Lower lobe of right lung (tissue), 2 donors: ENCODE results near the gene POLK. TPM values are rescaled to one million over a fixed set of nuclear protein-coding genes. Genes with fewer than 3 reads are reported as not detected.

Source experiments
- ATAC-seq, 2 donors: fragments of 200-7000 bp; cut with Tn5 transposase; one replicate each; pipeline ENCODE4 v1.9.1; 2020 to 2022; ENCODE audit warnings: mild to moderate bottlenecking in 2 of 2, moderate library complexity in 2 of 2
- DNase-seq: peaks from one replicate; pipeline ENCODE4 v3.0.0-alpha.2; 2020
- H3K27ac ChIP-seq: fragments of 200-600 bp; one replicate; pipeline ENCODE4 v1.8.0; 2022
- H3K27me3 ChIP-seq: fragments of 200-600 bp; one replicate; pipeline ENCODE4 v1.8.0; 2022; ENCODE audit warnings: low read depth
- H3K36me3 ChIP-seq: fragments of 200-600 bp; one replicate; pipeline ENCODE4 v1.8.0; 2022; ENCODE audit warnings: mild to moderate bottlenecking
- H3K4me1 ChIP-seq: fragments of 200-600 bp; one replicate; pipeline ENCODE4 v1.8.0; 2022
- H3K4me3 ChIP-seq: fragments of 200-600 bp; one replicate; pipeline ENCODE4 v1.8.0; 2022; ENCODE audit warnings: mild to moderate bottlenecking
- H3K9me3 ChIP-seq: fragments of 200-600 bp; one replicate; pipeline ENCODE4 v1.8.0; 2022
- intact Hi-C: fragments of 100-400 bp; cut with DNase I; formaldehyde crosslinking; loops from one replicate; pipeline ENCODE4 v1.11.0; 2022
- total RNA-seq: library from RNA; stranded (reverse); fragmentation: NEBNext Ultra II Directional; extraction: Animal tissue kit (Norgen Biotek cat#: 25700); gene quantifications from one replicate; pipeline ENCODE4 v1.2.1, GENCODE V29; 2021
- TF ChIP-seq, protein P1 (sequence below): fragments of 200-600 bp; IDR thresholded peaks from one replicate; pipeline ENCODE4 v1.8.0; 2022; ENCODE audit warnings: antibody characterized with exemption, mild to moderate bottlenecking
- donor health status: DM: no; HTN: yes; CAD: no; lungs with severe emphysema.

POLK gene
- total RNA-seq, 1 donor from 2014 or later = 39.6 TPM

DNA sequence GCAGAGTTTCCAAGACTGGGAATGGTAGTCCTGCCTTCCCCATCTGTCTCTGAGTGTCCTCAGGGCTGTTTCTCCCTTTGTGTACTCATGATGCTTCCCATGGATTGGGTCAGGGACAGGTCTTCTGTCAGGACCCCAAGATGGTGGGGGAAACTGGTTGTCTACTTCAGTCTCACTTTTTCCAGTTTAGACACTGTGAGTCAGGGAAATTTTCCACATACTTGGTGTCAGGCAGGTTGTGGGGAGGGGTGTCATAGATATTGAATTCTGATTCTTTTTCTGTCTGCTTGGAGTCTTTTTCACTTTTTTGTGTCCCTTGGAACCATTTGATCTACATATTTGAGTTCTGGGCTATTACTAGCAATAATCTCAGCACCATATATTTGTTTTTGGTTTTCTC, 10.3 kb downstream of the POLK start:
- no peak overlapping the region for H3K27ac ChIP-seq
- TF ChIP-seq, protein P1, sequence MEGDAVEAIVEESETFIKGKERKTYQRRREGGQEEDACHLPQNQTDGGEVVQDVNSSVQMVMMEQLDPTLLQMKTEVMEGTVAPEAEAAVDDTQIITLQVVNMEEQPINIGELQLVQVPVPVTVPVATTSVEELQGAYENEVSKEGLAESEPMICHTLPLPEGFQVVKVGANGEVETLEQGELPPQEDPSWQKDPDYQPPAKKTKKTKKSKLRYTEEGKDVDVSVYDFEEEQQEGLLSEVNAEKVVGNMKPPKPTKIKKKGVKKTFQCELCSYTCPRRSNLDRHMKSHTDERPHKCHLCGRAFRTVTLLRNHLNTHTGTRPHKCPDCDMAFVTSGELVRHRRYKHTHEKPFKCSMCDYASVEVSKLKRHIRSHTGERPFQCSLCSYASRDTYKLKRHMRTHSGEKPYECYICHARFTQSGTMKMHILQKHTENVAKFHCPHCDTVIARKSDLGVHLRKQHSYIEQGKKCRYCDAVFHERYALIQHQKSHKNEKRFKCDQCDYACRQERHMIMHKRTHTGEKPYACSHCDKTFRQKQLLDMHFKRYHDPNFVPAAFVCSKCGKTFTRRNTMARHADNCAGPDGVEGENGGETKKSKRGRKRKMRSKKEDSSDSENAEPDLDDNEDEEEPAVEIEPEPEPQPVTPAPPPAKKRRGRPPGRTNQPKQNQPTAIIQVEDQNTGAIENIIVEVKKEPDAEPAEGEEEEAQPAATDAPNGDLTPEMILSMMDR = no peak
- peaks cover 5% of the 10 kb centered on the region for H3K4me1 ChIP-seq
- intact Hi-C loops = no loop called here
- H3K36me3 ChIP-seq = no peaks in the 10 kb centered on the region
- ATAC-seq (no peak), DNase-seq (no peak)
- peaks cover 22% of the 10 kb centered on the region for H3K9me3 ChIP-seq
- no peak overlapping the region for H3K4me3 ChIP-seq
- H3K27me3 ChIP-seq = no peaks in the 10 kb centered on the region

DNA sequence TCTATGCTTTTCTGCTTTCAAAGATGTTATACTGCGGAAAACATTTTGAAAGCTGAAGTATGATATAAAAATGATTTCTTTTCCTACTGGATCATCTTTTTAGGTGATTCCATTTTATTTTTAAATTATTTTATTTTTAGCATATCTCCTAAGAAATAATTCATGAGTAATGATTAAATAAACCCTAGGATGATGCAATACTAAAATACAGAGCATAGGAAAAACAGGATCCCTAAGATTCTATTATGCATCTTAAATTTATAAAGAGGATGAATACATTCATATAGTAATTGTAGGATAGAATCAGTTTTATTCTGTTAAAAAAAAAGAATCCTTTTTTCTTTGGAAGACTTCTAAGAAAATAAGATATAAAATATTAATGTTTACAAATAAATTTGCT, 10.9 kb downstream of the POLK start:
- ATAC-seq (no peak), DNase-seq (no peak)
- TF ChIP-seq, protein P1 = no peak
- peaks cover 5% of the 10 kb centered on the region for H3K4me1 ChIP-seq
- H3K9me3 ChIP-seq = peaks cover 22% of the 10 kb centered on the region
- intact Hi-C loops = no loop called here
- no peak overlapping the region for H3K27ac ChIP-seq
- H3K4me3 ChIP-seq = no peak overlapping the region
- no peaks in the 10 kb centered on the region for H3K36me3 ChIP-seq
- H3K27me3 ChIP-seq = no peaks in the 10 kb centered on the region

DNA sequence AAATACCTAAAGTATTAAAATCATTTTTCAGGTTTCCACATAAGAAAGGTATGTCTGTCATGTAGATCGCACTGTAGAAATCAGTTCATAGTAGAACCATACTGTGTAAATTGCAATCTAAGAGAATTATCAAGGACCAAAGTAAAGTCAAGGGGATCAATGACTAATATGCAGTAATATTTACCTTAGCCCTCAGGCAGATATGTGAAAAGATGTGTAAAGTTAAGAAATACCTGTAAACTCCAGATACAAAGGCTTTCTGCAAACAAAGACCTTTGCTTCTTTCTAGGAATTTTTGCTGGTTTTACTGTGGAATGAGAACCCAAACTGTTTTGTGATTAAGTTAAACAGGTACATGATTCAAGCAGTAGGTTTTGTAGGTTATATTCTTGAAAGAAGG, 11.6 kb downstream of the POLK start:
- Histone ChIP-seq H3K27ac (no peak overlapping the region), H3K36me3 (no peaks in the 10 kb centered on the region), H3K27me3 (no peaks in the 10 kb centered on the region), H3K9me3 (peaks cover 22% of the 10 kb centered on the region), H3K4me3 (no peak overlapping the region), H3K4me1 (peaks cover 5% of the 10 kb centered on the region)
- TF ChIP-seq, protein P1 = no peak
- intact Hi-C loops = no loop called here
- DNase-seq (no peak), ATAC-seq (no peak)

DNA sequence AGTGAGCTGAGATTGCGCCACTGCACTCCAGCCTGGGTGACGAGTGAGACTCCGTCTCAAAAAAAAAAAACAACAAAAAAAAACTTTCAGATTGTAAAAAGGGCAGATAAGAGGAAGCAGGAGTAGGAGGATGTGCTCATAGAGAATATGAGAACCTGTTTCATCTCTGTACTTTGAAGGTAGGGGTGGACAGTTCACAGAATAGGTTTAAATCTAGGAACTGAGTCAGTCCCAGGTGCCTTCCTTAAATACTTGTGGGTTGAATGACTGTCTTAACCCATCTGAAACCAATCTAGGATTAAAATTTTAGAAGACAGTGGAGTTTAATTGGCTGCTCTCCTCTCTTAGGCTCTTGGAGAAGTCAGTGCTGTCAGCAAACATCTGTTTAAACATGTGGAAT, 12.4 kb downstream of the POLK start:
- intact Hi-C loops = no loop called here
- H3K27ac ChIP-seq = no peak overlapping the region
- H3K9me3 ChIP-seq = peaks cover 22% of the 10 kb centered on the region
- peaks cover 5% of the 10 kb centered on the region for H3K4me1 ChIP-seq
- H3K36me3 ChIP-seq = no peaks in the 10 kb centered on the region
- TF ChIP-seq, protein P1 = no peak
- H3K4me3 ChIP-seq = no peak overlapping the region
- no peaks in the 10 kb centered on the region for H3K27me3 ChIP-seq
- ATAC-seq = peak in 1 of 2 donors; percentile 42
- no peak for DNase-seq

DNA sequence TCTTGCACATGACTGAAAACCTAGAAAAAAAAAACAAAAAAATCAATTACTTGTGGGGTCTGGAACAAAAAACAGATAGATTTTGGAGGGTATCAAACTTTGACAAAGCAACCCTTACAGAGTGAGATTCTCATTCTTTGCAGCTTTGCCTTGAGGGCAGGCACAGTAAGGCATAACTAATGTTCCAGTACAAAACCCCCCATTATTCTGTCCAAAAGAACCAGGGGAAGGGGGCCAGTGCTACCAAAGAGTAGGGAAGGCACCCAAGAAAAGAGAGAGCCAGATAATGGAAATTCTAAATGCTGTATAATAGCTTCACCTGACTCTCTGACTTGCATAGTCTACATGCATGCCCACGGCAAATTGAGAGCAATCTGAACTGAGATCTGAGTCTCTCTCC, 12.9 kb downstream of the POLK start:
- ATAC-seq = no peak
- Histone ChIP-seq H3K4me3 (no peak overlapping the region), H3K4me1 (peaks cover 5% of the 10 kb centered on the region), H3K27me3 (no peaks in the 10 kb centered on the region), H3K27ac (no peak overlapping the region), H3K36me3 (no peaks in the 10 kb centered on the region), H3K9me3 (peaks cover 22% of the 10 kb centered on the region)
- TF ChIP-seq, protein P1 = no peak
- DNase-seq = no peak
- intact Hi-C loops = no loop called here

DNA sequence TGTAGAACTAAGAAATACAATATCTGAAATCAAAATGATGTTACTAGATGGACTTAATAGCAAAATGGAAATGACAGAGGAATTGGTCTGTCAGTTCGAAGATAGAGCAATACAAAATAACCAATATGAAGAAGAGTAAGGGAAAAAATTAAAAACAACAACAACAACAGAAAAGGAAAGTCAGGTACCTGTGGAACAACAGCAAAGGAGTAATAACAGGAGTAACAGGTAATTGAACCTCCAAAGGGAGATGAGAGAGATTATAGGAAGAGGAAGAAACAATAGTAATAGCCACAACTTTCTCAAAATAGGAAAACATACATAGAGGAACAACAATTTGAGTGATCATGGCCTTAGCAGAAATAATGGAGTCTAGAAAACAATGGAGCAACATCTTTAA, 13.7 kb downstream of the POLK start:
- ATAC-seq (no peak), DNase-seq (no peak)
- peaks cover 21% of the 10 kb centered on the region for H3K9me3 ChIP-seq
- TF ChIP-seq, protein P1 = no peak
- peaks cover 5% of the 10 kb centered on the region for H3K4me1 ChIP-seq
- H3K27me3 ChIP-seq = no peaks in the 10 kb centered on the region
- no peaks in the 10 kb centered on the region for H3K36me3 ChIP-seq
- H3K4me3 ChIP-seq = no peak overlapping the region
- no peak overlapping the region for H3K27ac ChIP-seq
- intact Hi-C loops = no loop called here
